PC-9 (cell line): ENCODE data around the gene OGN. TPM values are rescaled to one million over a fixed set of nuclear protein-coding genes. Genes with fewer than 3 reads are reported as not detected.

ENCODE experiments used
- BruUV-seq: library from RNA; stranded (reverse); fragments of 400-500 nt; replicated peaks from 2 replicates; lab custom pipeline; 2021; lab: Mats Ljungman, UMichigan
- CTCF ChIA-PET: fragments of 300-600 bp; sonication (Branson Sonifier 250); formaldehyde crosslinking; loops from one replicate; lab custom pipeline; 2022; ENCODE audit warnings: antibody characterized with exemption; lab: Charles Lee
- POLR2A ChIA-PET: fragments of 300-600 bp; sonication (Branson Sonifier 250); formaldehyde crosslinking; loops from one replicate; lab custom pipeline; 2022; ENCODE audit warnings: antibody characterized with exemption; ENCODE audit not compliant: unreplicated experiment; lab: Charles Lee
- DNase-seq, 2 experiments: peaks; one replicate each; pipeline versions ENCODE4 v3.0.0 to v3.0.0-alpha.2; 2015 to 2022; ENCODE audit warnings: mixed read lengths in 1 of 2
- H2AFZ ChIP-seq: fragments of 200-600 bp; sonication (generic); 2 replicates; pipeline ENCODE4 v1.8.1; 2017; ENCODE audit warnings: antibody characterized with exemption
- H3F3A ChIP-seq: fragments of 200-600 bp; sonication (generic); 2 replicates; pipeline ENCODE4 v1.8.1; 2017; ENCODE audit warnings: antibody characterized with exemption, mild to moderate bottlenecking, low read depth; ENCODE audit not compliant: insufficient read depth
- H3K27ac ChIP-seq: fragments of 200-600 bp; sonication (generic); 2 replicates; pipeline ENCODE4 v1.6.1; 2016; ENCODE audit warnings: mixed run types
- H3K27me3 ChIP-seq: fragments of 200-600 bp; sonication (generic); 2 replicates; pipeline ENCODE4 v1.6.1; 2016; ENCODE audit warnings: low read depth, mixed run types; ENCODE audit not compliant: insufficient read depth
- H3K36me3 ChIP-seq: fragments of 200-600 bp; sonication (generic); 2 replicates; pipeline ENCODE4 v1.6.1; 2016; ENCODE audit warnings: low read depth, mixed run types
- H3K4me1 ChIP-seq: fragments of 200-600 bp; sonication (generic); replicated peaks from 2 replicates; pipeline ENCODE4 v1.6.1; 2016; ENCODE audit warnings: mixed run types; ENCODE audit not compliant: insufficient read depth
- H3K4me2 ChIP-seq: fragments of 200-600 bp; sonication (generic); 2 replicates; pipeline ENCODE4 v1.6.1; 2017; ENCODE audit warnings: mixed run types
- H3K4me3 ChIP-seq: fragments of 200-600 bp; sonication (generic); 2 replicates; pipeline ENCODE4 v1.6.1; 2016; ENCODE audit warnings: mixed run types
- H3K79me2 ChIP-seq: fragments of 200-600 bp; sonication (generic); 2 replicates; pipeline ENCODE4 v1.6.1; 2017; ENCODE audit warnings: low read depth, mixed run types
- H3K9me2 ChIP-seq: fragments of 200-600 bp; sonication (generic); 2 replicates; pipeline ENCODE4 v1.8.1; 2017; ENCODE audit warnings: mild to moderate bottlenecking; ENCODE audit not compliant: insufficient read depth
- H3K9me3 ChIP-seq: fragments of 200-600 bp; sonication (generic); 2 replicates; pipeline ENCODE4 v1.8.1; 2016; ENCODE audit warnings: low read depth; ENCODE audit not compliant: insufficient read depth
- H4K20me1 ChIP-seq: fragments of 200-600 bp; sonication (generic); 2 replicates; pipeline ENCODE4 v1.8.1; 2017; ENCODE audit not compliant: insufficient read depth
- CTCF ChIP-seq: fragments of 200-600 bp; sonication (generic); conservative IDR thresholded peaks from 2 replicates; pipeline ENCODE4 v1.6.1; 2017; ENCODE audit warnings: mixed run types, antibody characterized with exemption, mild to moderate bottlenecking, moderate library complexity
- EZH2 ChIP-seq: fragments of 200-600 bp; sonication (generic); IDR thresholded peaks from 2 replicates; pipeline ENCODE4 v1.8.0; 2017; ENCODE audit warnings: antibody characterized with exemption, low read depth
- intact Hi-C: fragments of 100-400 bp; cut with micrococcal nuclease; formaldehyde crosslinking; loops from one replicate; pipeline ENCODE4 v1.10.0; 2022; ENCODE audit not compliant: unreplicated experiment
- total RNA-seq: library from RNA; stranded (reverse); gene quantifications from 2 replicates; pipeline ENCODE4 v1.2.3, GENCODE V29; 2021

OGN gene
- total RNA-seq, 1 experiment from 2014 or later, result not detected

- no peak overlapping the region for H2AFZ ChIP-seq
- no peak overlapping the region for H3K4me2 ChIP-seq
- H3K27ac ChIP-seq, result no peak overlapping the region
- no peaks in the 10 kb centered on the region for H3K27me3 ChIP-seq
- no peaks in the 10 kb centered on the region for H3K79me2 ChIP-seq
- H4K20me1 ChIP-seq, result no peaks in the 10 kb centered on the region
- no TSS peak for BruUV-seq
- ChIA-PET CTCF (no interaction called here), POLR2A (no interaction called here)
- no peaks in the 10 kb centered on the region for H3F3A ChIP-seq
- H3K4me3 ChIP-seq, result no peak overlapping the region
- DNase-seq, result no peak
- no peak for TF ChIP-seq EZH2
- no peak for TF ChIP-seq CTCF
- H3K36me3 ChIP-seq, result no peaks in the 10 kb centered on the region
- H3K4me1 ChIP-seq, result no peaks in the 10 kb centered on the region
- intact Hi-C loops, result no loop called here
- no peaks in the 10 kb centered on the region for H3K9me3 ChIP-seq
- H3K9me2 ChIP-seq, result no peaks in the 10 kb centered on the region
Observed at GRCh38 chr9:92381775-92382174, 22.6 kb downstream of the OGN start.

DNA sequence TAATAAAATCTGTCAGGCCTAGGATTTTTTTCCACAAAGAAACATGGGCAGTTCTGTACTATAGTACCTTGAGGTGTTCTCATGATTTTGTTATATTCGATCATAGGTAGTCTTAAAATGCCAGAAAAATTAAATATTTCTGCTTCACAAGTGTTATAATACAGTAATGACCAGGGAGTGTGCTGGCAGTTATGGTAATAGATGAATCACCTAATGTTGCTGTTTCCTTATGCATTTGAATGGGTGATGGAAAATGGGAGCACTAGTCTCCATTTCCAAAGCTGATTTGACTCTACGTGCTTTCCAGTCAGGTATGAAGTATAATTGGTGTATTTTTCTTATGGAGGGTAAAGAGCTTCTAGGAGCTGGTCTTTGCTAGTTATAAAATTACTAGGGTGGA, 23.8 kb downstream of the OGN start:
- H3K36me3 ChIP-seq, result no peaks in the 10 kb centered on the region
- H3K79me2 ChIP-seq, result no peaks in the 10 kb centered on the region
- no peaks in the 10 kb centered on the region for H3K9me2 ChIP-seq
- intact Hi-C loops, result no loop called here
- H3K27me3 ChIP-seq, result no peaks in the 10 kb centered on the region
- BruUV-seq, result no TSS peak
- no peak overlapping the region for H3K27ac ChIP-seq
- no peaks in the 10 kb centered on the region for H4K20me1 ChIP-seq
- H3F3A ChIP-seq, result no peaks in the 10 kb centered on the region
- no peak for DNase-seq
- ChIA-PET CTCF (no interaction called here), POLR2A (no interaction called here)
- TF ChIP-seq EZH2 (no peak), CTCF (no peak)
- H3K4me1 ChIP-seq, result no peaks in the 10 kb centered on the region
- no peak overlapping the region for H3K4me2 ChIP-seq
- no peaks in the 10 kb centered on the region for H3K9me3 ChIP-seq
- H2AFZ ChIP-seq, result no peak overlapping the region
- H3K4me3 ChIP-seq, result no peak overlapping the region

- no peak overlapping the region for H3K4me2 ChIP-seq
- CTCF ChIA-PET, result no interaction called here
- H3K9me3 ChIP-seq, result no peaks in the 10 kb centered on the region
- H4K20me1 ChIP-seq, result no peaks in the 10 kb centered on the region
- POLR2A ChIA-PET, result no interaction called here
- no peaks in the 10 kb centered on the region for H3F3A ChIP-seq
- no peaks in the 10 kb centered on the region for H3K4me1 ChIP-seq
- no peaks in the 10 kb centered on the region for H3K79me2 ChIP-seq
- no peak overlapping the region for H3K4me3 ChIP-seq
- no peaks in the 10 kb centered on the region for H3K9me2 ChIP-seq
- no peaks in the 10 kb centered on the region for H3K27me3 ChIP-seq
- H3K27ac ChIP-seq, result no peak overlapping the region
- intact Hi-C loops, result no loop called here
- TF ChIP-seq EZH2 (no peak), CTCF (no peak)
- BruUV-seq, result no TSS peak
- no peak overlapping the region for H2AFZ ChIP-seq
- H3K36me3 ChIP-seq, result no peaks in the 10 kb centered on the region
- no peak for DNase-seq
Observed at GRCh38 chr9:92378865-92379560, 25.4 kb downstream of the OGN start.
